SU-DHL-6 (cell line): ENCODE results near the gene FBXL12.

Experiments
- CTCF ChIP-seq: fragments of 200-600 bp; sonication (generic); IDR thresholded peaks from one replicate; pipeline ENCODE4 v1.5.1; 2017; ENCODE audit warnings: antibody characterized with exemption, mild to moderate bottlenecking, low read length, moderate library complexity; ENCODE audit not compliant: insufficient read depth, poor library complexity, severe bottlenecking
- EZH2phosphoT487 ChIP-seq: fragments of 200-600 bp; sonication (generic), shearing (Covaris generic); conservative IDR thresholded peaks from 2 replicates; pipeline ENCODE4 v1.6.1; 2018; ENCODE audit warnings: mild to moderate bottlenecking, antibody characterized with exemption, low read length, moderate library complexity, mixed read lengths

- TF ChIP-seq EZH2phosphoT487 = no peak
- TF ChIP-seq CTCF = no peak
Measured at GRCh38 chr19:9791552-9792205, 27.2 kb downstream of the FBXL12 start.
